ENCODE measurements around the gene OGT. TPM values are rescaled to one million over a fixed set of nuclear protein-coding genes. Genes with fewer than 3 reads are reported as not detected.

The OGT gene
- total RNA-seq, 4 donors from 2014 or later: 54.2 to 90.1 (median 68.1) TPM

DNA sequence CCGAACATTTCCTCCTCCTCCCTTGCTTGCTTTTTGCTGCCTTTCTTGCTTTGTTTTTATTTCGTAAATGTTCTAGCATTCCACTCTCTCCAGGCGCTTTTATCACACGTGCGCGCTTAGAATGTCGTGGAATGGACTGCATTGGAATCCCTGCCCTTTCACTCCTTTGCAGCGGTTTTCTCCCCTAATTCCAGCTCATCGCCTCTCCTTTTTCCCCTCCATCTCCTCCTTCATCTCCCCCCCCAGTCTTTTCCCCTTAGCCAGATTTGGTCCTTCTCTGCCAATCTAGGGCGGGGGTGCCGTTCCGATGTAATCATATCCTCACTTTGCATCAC is 579 bp downstream of the OGT start:
- H3K9me3 ChIP-seq: peaks cover 0 to 3% (median 0%) of the 10 kb centered on the region in 4 donors
- no peak for TF ChIP-seq POLR2A (IDR thresholded peaks at IDR 0.05; ENCODE audit: low read depth)
- no peak for TF ChIP-seq POLR2AphosphoS5 (IDR thresholded peaks at IDR 0.05)
- TF ChIP-seq EP300 (IDR thresholded peaks at IDR 0.05): no peak
- TF ChIP-seq, protein P1, sequence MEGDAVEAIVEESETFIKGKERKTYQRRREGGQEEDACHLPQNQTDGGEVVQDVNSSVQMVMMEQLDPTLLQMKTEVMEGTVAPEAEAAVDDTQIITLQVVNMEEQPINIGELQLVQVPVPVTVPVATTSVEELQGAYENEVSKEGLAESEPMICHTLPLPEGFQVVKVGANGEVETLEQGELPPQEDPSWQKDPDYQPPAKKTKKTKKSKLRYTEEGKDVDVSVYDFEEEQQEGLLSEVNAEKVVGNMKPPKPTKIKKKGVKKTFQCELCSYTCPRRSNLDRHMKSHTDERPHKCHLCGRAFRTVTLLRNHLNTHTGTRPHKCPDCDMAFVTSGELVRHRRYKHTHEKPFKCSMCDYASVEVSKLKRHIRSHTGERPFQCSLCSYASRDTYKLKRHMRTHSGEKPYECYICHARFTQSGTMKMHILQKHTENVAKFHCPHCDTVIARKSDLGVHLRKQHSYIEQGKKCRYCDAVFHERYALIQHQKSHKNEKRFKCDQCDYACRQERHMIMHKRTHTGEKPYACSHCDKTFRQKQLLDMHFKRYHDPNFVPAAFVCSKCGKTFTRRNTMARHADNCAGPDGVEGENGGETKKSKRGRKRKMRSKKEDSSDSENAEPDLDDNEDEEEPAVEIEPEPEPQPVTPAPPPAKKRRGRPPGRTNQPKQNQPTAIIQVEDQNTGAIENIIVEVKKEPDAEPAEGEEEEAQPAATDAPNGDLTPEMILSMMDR (IDR thresholded peaks at IDR 0.05): no peak
- intact Hi-C loops (cut with DNase I): no loop called here
- peaks cover 0 to 4% (median 0%) of the 10 kb centered on the region in 4 donors for H3K36me3 ChIP-seq
- no peaks in the 10 kb centered on the region for H3K27me3 ChIP-seq
- DNase-seq (ENCODE audit: extremely low spot score): no peak
- peak overlapping the region; percentile 66 to 75 (median 70) for H3K4me3 ChIP-seq
- 28% methylated on average over 12 of the region's 12 CpGs for WGBS
- H3K4me1 ChIP-seq: peaks cover 0 to 29% (median 22%) of the 10 kb centered on the region in 4 donors
- peak overlapping the region; percentile 85 to 90 (median 86) for H3K27ac ChIP-seq (replicated peaks in 1 of 4)

DNA sequence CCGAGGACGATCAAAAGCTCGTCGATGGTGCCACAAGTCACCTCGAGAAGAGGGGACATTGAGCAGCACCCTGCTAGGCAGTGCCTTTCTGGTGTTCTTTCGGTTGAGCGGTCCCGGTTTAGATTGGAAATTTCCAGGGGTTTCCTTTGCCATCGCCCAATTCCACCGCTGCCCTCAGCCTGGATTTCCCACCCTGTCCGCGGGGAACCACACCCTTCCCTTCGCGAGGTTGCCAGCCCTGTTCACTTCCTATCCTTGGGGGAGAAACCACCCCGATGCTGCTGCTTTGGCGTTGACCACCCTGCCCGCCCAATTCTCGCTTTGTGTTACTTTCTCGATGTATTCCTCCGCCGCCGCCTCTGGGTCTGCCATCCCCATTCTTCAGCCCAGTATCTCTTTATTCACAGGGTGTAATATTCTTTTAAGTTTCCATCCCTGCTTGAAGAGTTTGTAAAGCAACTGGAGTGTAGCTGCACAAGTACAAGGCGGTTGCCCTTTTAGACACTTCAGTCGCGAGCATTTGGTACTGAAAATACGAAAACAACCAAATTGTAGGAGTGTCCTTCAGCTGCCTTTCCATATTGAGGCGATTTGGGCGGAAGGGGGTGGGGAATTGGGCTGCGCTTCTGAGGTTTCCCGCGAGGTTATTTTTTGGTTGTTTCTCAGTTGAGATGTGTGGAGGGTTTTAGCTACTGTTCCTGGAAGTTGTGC is 1.1 kb downstream of the OGT start:
- TF ChIP-seq POLR2AphosphoS5 (IDR thresholded peaks at IDR 0.05): peak in 1 of 2 donors; percentile 48
- TF ChIP-seq, protein P1 (IDR thresholded peaks at IDR 0.05): no peak
- Histone ChIP-seq H3K27ac (replicated peaks in 1 of 4) (peak overlapping the region; percentile 85 to 90 (median 86)), H3K4me3 (peak overlapping the region; percentile 66 to 75 (median 70)), H3K4me1 (peaks cover 0 to 34% (median 23%) of the 10 kb centered on the region in 4 donors), H3K36me3 (peaks cover 0 to 4% (median 0%) of the 10 kb centered on the region in 4 donors), H3K9me3 (peaks cover 0 to 3% (median 0%) of the 10 kb centered on the region in 4 donors), H3K27me3 (no peaks in the 10 kb centered on the region)
- intact Hi-C loops (cut with DNase I): no loop called here
- WGBS: 28% methylated on average over 31 of the region's 31 CpGs
- DNase-seq (ENCODE audit: extremely low spot score): no peak

DNA sequence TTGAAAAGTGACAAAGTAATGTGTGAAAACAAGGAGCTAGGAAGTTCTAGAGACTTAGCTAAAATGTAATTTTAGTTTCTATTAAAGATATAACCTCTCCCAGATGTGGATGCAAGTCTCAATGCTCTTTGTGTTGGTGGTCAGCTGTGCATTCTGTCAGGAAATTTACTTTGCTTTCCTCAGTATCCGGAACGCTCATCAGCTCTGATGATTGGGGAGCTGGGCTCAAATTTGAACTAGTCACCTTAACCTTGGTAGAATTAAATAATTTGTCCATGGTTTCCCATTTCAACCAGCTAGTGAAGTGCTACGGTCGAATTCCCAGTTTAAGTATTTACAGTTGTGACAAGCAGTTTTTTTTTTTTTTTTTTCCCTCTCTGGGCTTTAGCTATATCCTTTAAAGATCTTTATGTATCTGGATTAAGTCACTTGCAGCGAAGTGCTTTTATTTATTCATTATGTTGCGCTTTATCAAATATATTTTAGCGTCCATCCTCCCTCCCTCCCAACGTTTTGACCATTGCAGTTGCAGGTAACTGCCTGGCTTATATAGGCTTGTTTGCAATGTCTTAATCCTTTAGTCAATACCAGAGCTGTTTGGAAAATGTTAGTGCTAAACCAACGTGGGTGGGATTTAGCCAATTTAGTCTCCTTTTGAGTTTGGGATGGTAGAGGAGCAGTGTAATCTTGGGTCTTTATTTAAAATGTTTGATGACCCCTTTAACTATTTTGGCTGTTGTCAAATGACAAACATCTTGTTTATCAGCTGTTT is 2.1 kb downstream of the OGT start:
- peak overlapping the region; percentile 66 to 75 (median 70) for H3K4me3 ChIP-seq
- peaks cover 0 to 4% (median 0%) of the 10 kb centered on the region in 4 donors for H3K36me3 ChIP-seq
- H3K27me3 ChIP-seq: no peaks in the 10 kb centered on the region
- 36% methylated on average over 9 of the region's 9 CpGs for whole genome bisulfite sequencing
- H3K27ac ChIP-seq (replicated peaks in 1 of 4): peak overlapping the region; percentile 85 to 90 (median 86)
- peaks cover 0 to 3% (median 0%) of the 10 kb centered on the region in 4 donors for H3K9me3 ChIP-seq
- TF ChIP-seq EP300 (IDR thresholded peaks at IDR 0.05) (no peak), POLR2A (IDR thresholded peaks at IDR 0.05; ENCODE audit: low read depth) (no peak), POLR2AphosphoS5 (IDR thresholded peaks at IDR 0.05) (no peak)
- TF ChIP-seq, protein P1 (IDR thresholded peaks at IDR 0.05): no peak
- intact Hi-C loops (cut with DNase I): no loop called here
- H3K4me1 ChIP-seq: peaks cover 0 to 44% (median 31%) of the 10 kb centered on the region in 4 donors
- DNase-seq (ENCODE audit: extremely low spot score): no peak

DNA sequence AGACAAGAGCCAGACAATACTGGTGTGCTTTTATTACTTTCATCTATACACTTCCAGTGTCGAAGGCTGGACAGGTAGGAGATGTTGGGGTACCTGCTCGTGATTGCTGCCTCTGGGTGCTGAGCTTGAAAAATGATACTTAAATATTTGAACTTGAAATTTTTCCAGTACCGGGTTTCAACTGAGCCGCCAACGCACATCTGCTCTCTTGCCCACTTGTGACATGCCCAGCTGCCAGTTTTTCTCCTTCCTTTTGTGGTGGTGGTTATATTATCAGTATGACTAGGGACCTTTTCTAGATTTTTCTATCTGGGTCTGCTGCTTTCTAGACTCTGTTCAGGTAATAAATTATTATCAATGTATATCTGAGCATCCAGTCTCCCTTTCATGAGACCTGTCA is 3.4 kb downstream of the OGT start:
- H3K27me3 ChIP-seq: no peaks in the 10 kb centered on the region
- 36% methylated on average over 5 of the region's 5 CpGs for WGBS
- H3K4me1 ChIP-seq: peaks cover 5 to 57% (median 43%) of the 10 kb centered on the region in 4 donors
- H3K36me3 ChIP-seq: peaks cover 0 to 4% (median 0%) of the 10 kb centered on the region in 4 donors
- intact Hi-C loops (cut with DNase I): no loop called here
- peaks cover 0 to 3% (median 0%) of the 10 kb centered on the region in 4 donors for H3K9me3 ChIP-seq
- DNase-seq (ENCODE audit: extremely low spot score): no peak
- H3K4me3 ChIP-seq: peak overlapping the region; percentile 66 to 75 (median 70)
- peak overlapping the region in 1 of 4 donors; percentile 24 for H3K27ac ChIP-seq (replicated peaks in 1 of 4)
- TF ChIP-seq EP300 (IDR thresholded peaks at IDR 0.05) (no peak), POLR2A (IDR thresholded peaks at IDR 0.05; ENCODE audit: low read depth) (no peak), POLR2AphosphoS5 (IDR thresholded peaks at IDR 0.05) (no peak)
- TF ChIP-seq, protein P1 (IDR thresholded peaks at IDR 0.05): no peak
